DOHH2 (cell line): ENCODE measurements around the gene PTBP1.

Experiments
- H3F3A ChIP-seq: fragments of 200-600 bp; sonication (generic), shearing (Covaris generic); 2 replicates; pipeline ENCODE4 v1.6.0; 2016; ENCODE audit warnings: antibody characterized with exemption, mild to moderate bottlenecking; ENCODE audit not compliant: control insufficient read depth, insufficient read depth
- H3K27ac ChIP-seq: fragments of 200-600 bp; sonication (generic); 2 replicates; pipeline ENCODE4 v1.5.1; 2014; ENCODE audit warnings: low read depth, mild to moderate bottlenecking, low read length, moderate library complexity
- H3K27me3 ChIP-seq: fragments of 200-600 bp; sonication (generic); 2 replicates; pipeline ENCODE4 v1.6.1; 2014; ENCODE audit warnings: mild to moderate bottlenecking, low read length, mixed read lengths; ENCODE audit not compliant: control insufficient read depth
- H3K36me3 ChIP-seq: fragments of 200-600 bp; sonication (generic); 2 replicates; pipeline ENCODE4 v1.6.1; 2014; ENCODE audit warnings: mild to moderate bottlenecking, low read length, moderate library complexity, mixed read lengths; ENCODE audit not compliant: control insufficient read depth
- H3K4me1 ChIP-seq: fragments of 200-600 bp; sonication (generic); 2 replicates; pipeline ENCODE4 v1.6.1; 2014; ENCODE audit warnings: mild to moderate bottlenecking, low read length, mixed read lengths; ENCODE audit not compliant: control insufficient read depth
- H3K4me2 ChIP-seq: fragments of 200-600 bp; sonication (generic); 2 replicates; pipeline ENCODE4 v1.6.0; 2014; ENCODE audit warnings: mild to moderate bottlenecking, low read length, moderate library complexity
- H3K4me3 ChIP-seq: fragments of 200-600 bp; sonication (generic); 2 replicates; pipeline ENCODE4 v1.5.1; 2014; ENCODE audit warnings: mild to moderate bottlenecking, low read length, mixed read lengths
- H3K79me2 ChIP-seq: fragments of 200-600 bp; sonication (generic); 2 replicates; pipeline ENCODE4 v1.6.1; 2014; ENCODE audit warnings: mild to moderate bottlenecking, low read length, mixed read lengths; ENCODE audit not compliant: control insufficient read depth
- H3K9me2 ChIP-seq: fragments of 200-600 bp; sonication (generic); replicated peaks from 2 replicates; pipeline ENCODE4 v1.6.1; 2014; ENCODE audit warnings: mild to moderate bottlenecking, low read length, mixed read lengths; ENCODE audit not compliant: control insufficient read depth
- H3K9me3 ChIP-seq: fragments of 200-600 bp; sonication (generic); 2 replicates; pipeline ENCODE4 v1.6.1; 2014; ENCODE audit warnings: antibody characterized with exemption, low read length, mixed read lengths; ENCODE audit not compliant: control insufficient read depth, insufficient read depth
- H4K20me1 ChIP-seq: fragments of 200-600 bp; sonication (generic); 2 replicates; pipeline ENCODE4 v1.6.0; 2014; ENCODE audit warnings: low read depth, mild to moderate bottlenecking, antibody characterized with exemption, low read length, moderate library complexity; ENCODE audit not compliant: control insufficient read depth, insufficient read depth
- CTCF ChIP-seq: fragments of 200-600 bp; sonication (generic); IDR thresholded peaks from one replicate; pipeline ENCODE4 v1.5.1; 2014; ENCODE audit warnings: antibody characterized with exemption, mild to moderate bottlenecking, low read depth, low read length; ENCODE audit not compliant: poor library complexity, severe bottlenecking
- EZH2phosphoT487 ChIP-seq: fragments of 200-600 bp; sonication (generic); IDR thresholded peaks from 2 replicates; pipeline ENCODE4 v1.6.1; 2017; ENCODE audit warnings: borderline replicate concordance, mild to moderate bottlenecking, antibody characterized with exemption, low read length, moderate library complexity, mixed read lengths

PTBP1 gene

GRCh38 chr19:756821-757688 is 40.2 kb upstream of the PTBP1 start:
- Histone ChIP-seq H3K9me3 (peaks cover 21% of the 10 kb centered on the region; the same call in 1 of the 2 replicates), H3K4me2 (no peak overlapping the region), H3K9me2 (no peaks in the 10 kb centered on the region), H3K27ac (no peak overlapping the region), H4K20me1 (no peaks in the 10 kb centered on the region), H3K36me3 (no peaks in the 10 kb centered on the region), H3K79me2 (no peaks in the 10 kb centered on the region), H3K4me1 (no peaks in the 10 kb centered on the region), H3K4me3 (no peak overlapping the region), H3K27me3 (no peaks in the 10 kb centered on the region), H3F3A (no peaks in the 10 kb centered on the region)
- TF ChIP-seq EZH2phosphoT487, result no peak
- TF ChIP-seq CTCF, result no peak

GRCh38 chr19:757811-758668 is 39.2 kb upstream of the PTBP1 start:
- H3K36me3 ChIP-seq, result no peaks in the 10 kb centered on the region

GRCh38 chr19:763181-763580 is 34.1 kb upstream of the PTBP1 start:
- Histone ChIP-seq H3K9me2 (no peaks in the 10 kb centered on the region), H3K36me3 (no peaks in the 10 kb centered on the region), H3K4me2 (no peak overlapping the region), H3K27me3 (no peaks in the 10 kb centered on the region), H3K79me2 (no peaks in the 10 kb centered on the region), H3K27ac (no peak overlapping the region), H3K4me1 (no peaks in the 10 kb centered on the region), H3F3A (no peaks in the 10 kb centered on the region), H3K4me3 (no peak overlapping the region), H3K9me3 (peaks cover 2% of the 10 kb centered on the region; the same call in 1 of the 2 replicates), H4K20me1 (no peaks in the 10 kb centered on the region)
- TF ChIP-seq EZH2phosphoT487, result no peak
- no peak for TF ChIP-seq CTCF

More at GRCh38 chr19:757811-758668, 39.2 kb upstream of the PTBP1 start:
- no peaks in the 10 kb centered on the region for H3K4me1 ChIP-seq
- peaks cover 21% of the 10 kb centered on the region; the same call in 1 of the 2 replicates for H3K9me3 ChIP-seq
- no peaks in the 10 kb centered on the region for H3K27me3 ChIP-seq
- no peak for TF ChIP-seq EZH2phosphoT487
- no peak for TF ChIP-seq CTCF
- H3K4me2 ChIP-seq, result no peak overlapping the region
- no peaks in the 10 kb centered on the region for H3K79me2 ChIP-seq
- no peaks in the 10 kb centered on the region for H4K20me1 ChIP-seq
- no peaks in the 10 kb centered on the region for H3K9me2 ChIP-seq
- no peak overlapping the region for H3K27ac ChIP-seq
- H3F3A ChIP-seq, result no peaks in the 10 kb centered on the region
- no peak overlapping the region for H3K4me3 ChIP-seq
